Effector CD4-positive, alpha-beta T cell (primary cell): ENCODE data around the gene DCUN1D2.
"Not testable (repeated sequence)": the region's sequence is repeated elsewhere in the genome, so short reads cannot be mapped to it uniquely, and the experiment has no call there.

Source experiments
- DNase-seq: peaks from one replicate; pipeline ENCODE4 v3.0.0-alpha.2; 2020

DCUN1D2 gene

GRCh38 chr13:113442354-113442984 is 48.0 kb downstream of the DCUN1D2 start:
- no peak for DNase-seq

- DNase-seq, result no peak
Observed at GRCh38 chr13:113441661-113442060, 48.9 kb downstream of the DCUN1D2 start.

- no peak for DNase-seq
Observed at GRCh38 chr13:113437408-113438010, 53.0 kb downstream of the DCUN1D2 start.

GRCh38 chr13:113436866-113437265 is 53.6 kb downstream of the DCUN1D2 start:
- DNase-seq, result not testable (repeated sequence)

GRCh38 chr13:113435907-113436306 is 54.6 kb downstream of the DCUN1D2 start:
- not testable (repeated sequence) for DNase-seq

- DNase-seq, result no peak
Observed at GRCh38 chr13:113433391-113433916, 57.1 kb downstream of the DCUN1D2 start.

- no peak for DNase-seq
Observed at GRCh38 chr13:113432506-113433270, 57.8 kb downstream of the DCUN1D2 start.

- DNase-seq, result no peak
Observed at GRCh38 chr13:113431171-113431570, 59.3 kb downstream of the DCUN1D2 start.

GRCh38 chr13:113430378-113431110 is 60.0 kb downstream of the DCUN1D2 start:
- no peak for DNase-seq

GRCh38 chr13:113429608-113429985 is 60.9 kb downstream of the DCUN1D2 start:
- DNase-seq, result no peak

- no peak for DNase-seq
Observed at GRCh38 chr13:113428871-113429607, 61.5 kb downstream of the DCUN1D2 start.

- DNase-seq, result no peak
Observed at GRCh38 chr13:113428469-113428865, 62.0 kb downstream of the DCUN1D2 start.

- DNase-seq, result no peak
Observed at GRCh38 chr13:113427562-113428468, 62.7 kb downstream of the DCUN1D2 start.

- DNase-seq, result no peak
Observed at GRCh38 chr13:113426591-113426986, 63.9 kb downstream of the DCUN1D2 start.

- DNase-seq, result no peak
Observed at GRCh38 chr13:113425941-113426590, 64.4 kb downstream of the DCUN1D2 start.

- DNase-seq, result no peak
Observed at GRCh38 chr13:113423520-113424163, 66.9 kb downstream of the DCUN1D2 start.

GRCh38 chr13:113422807-113423519 is 67.5 kb downstream of the DCUN1D2 start:
- DNase-seq, result no peak

GRCh38 chr13:113421673-113422270 is 68.7 kb downstream of the DCUN1D2 start:
- no peak for DNase-seq
